ENCODE data around the gene TCF7L1.

TCF7L1 gene

GRCh38 chr2:85170938-85171475 lies 37.8 kb downstream of the TCF7L1 start:
- H3K27me3 ChIP-seq (ENCODE audit: control insufficient read depth, insufficient read depth, low read length), result no peaks in the 10 kb centered on the region
- no peak overlapping the region for H3K9ac ChIP-seq (ENCODE audit: low read length)
- no peaks in the 10 kb centered on the region for H3K36me3 ChIP-seq (ENCODE audit: control insufficient read depth, insufficient read depth, low read length)
- H3K4me1 ChIP-seq (ENCODE audit: control insufficient read depth, insufficient read depth, low read length), result no peaks in the 10 kb centered on the region
- H3K27ac ChIP-seq (ENCODE audit: low read depth, low read length), result no peak overlapping the region
- no peak overlapping the region for H3K4me3 ChIP-seq (ENCODE audit: low read length)

- Histone ChIP-seq H3K27me3 (ENCODE audit: control insufficient read depth, insufficient read depth, low read length) (no peaks in the 10 kb centered on the region), H3K27ac (ENCODE audit: low read depth, low read length) (no peak overlapping the region), H3K4me1 (ENCODE audit: control insufficient read depth, insufficient read depth, low read length) (no peaks in the 10 kb centered on the region), H3K9ac (ENCODE audit: low read length) (no peak overlapping the region), H3K36me3 (ENCODE audit: control insufficient read depth, insufficient read depth, low read length) (no peaks in the 10 kb centered on the region), H3K4me3 (ENCODE audit: low read length) (no peak overlapping the region)
Measured at GRCh38 chr2:85171916-85172315, 38.7 kb downstream of the TCF7L1 start.

GRCh38 chr2:85173909-85174308 lies 40.7 kb downstream of the TCF7L1 start:
- H3K9ac ChIP-seq (ENCODE audit: low read length), result no peak overlapping the region
- H3K27me3 ChIP-seq (ENCODE audit: control insufficient read depth, insufficient read depth, low read length), result no peaks in the 10 kb centered on the region
- no peaks in the 10 kb centered on the region for H3K4me1 ChIP-seq (ENCODE audit: control insufficient read depth, insufficient read depth, low read length)
- H3K36me3 ChIP-seq (ENCODE audit: control insufficient read depth, insufficient read depth, low read length), result no peaks in the 10 kb centered on the region
- H3K27ac ChIP-seq (ENCODE audit: low read depth, low read length), result no peak overlapping the region
- H3K4me3 ChIP-seq (ENCODE audit: low read length), result no peak overlapping the region

GRCh38 chr2:85174943-85175342 lies 41.8 kb downstream of the TCF7L1 start:
- no peak overlapping the region for H3K9ac ChIP-seq (ENCODE audit: low read length)
- H3K36me3 ChIP-seq (ENCODE audit: control insufficient read depth, insufficient read depth, low read length), result no peaks in the 10 kb centered on the region
- no peaks in the 10 kb centered on the region for H3K4me1 ChIP-seq (ENCODE audit: control insufficient read depth, insufficient read depth, low read length)
- no peaks in the 10 kb centered on the region for H3K27me3 ChIP-seq (ENCODE audit: control insufficient read depth, insufficient read depth, low read length)
- no peak overlapping the region for H3K4me3 ChIP-seq (ENCODE audit: low read length)
- H3K27ac ChIP-seq (ENCODE audit: low read depth, low read length), result no peak overlapping the region

- Histone ChIP-seq H3K4me1 (ENCODE audit: control insufficient read depth, insufficient read depth, low read length) (no peaks in the 10 kb centered on the region), H3K27ac (ENCODE audit: low read depth, low read length) (no peak overlapping the region), H3K36me3 (ENCODE audit: control insufficient read depth, insufficient read depth, low read length) (no peaks in the 10 kb centered on the region), H3K27me3 (ENCODE audit: control insufficient read depth, insufficient read depth, low read length) (no peaks in the 10 kb centered on the region), H3K9ac (ENCODE audit: low read length) (no peak overlapping the region), H3K4me3 (ENCODE audit: low read length) (no peak overlapping the region)
Measured at GRCh38 chr2:85175369-85176299, 42.4 kb downstream of the TCF7L1 start.

GRCh38 chr2:85177031-85177824 lies 44.0 kb downstream of the TCF7L1 start:
- Histone ChIP-seq H3K9ac (ENCODE audit: low read length) (no peak overlapping the region), H3K4me1 (ENCODE audit: control insufficient read depth, insufficient read depth, low read length) (no peaks in the 10 kb centered on the region), H3K27me3 (ENCODE audit: control insufficient read depth, insufficient read depth, low read length) (no peaks in the 10 kb centered on the region), H3K36me3 (ENCODE audit: control insufficient read depth, insufficient read depth, low read length) (no peaks in the 10 kb centered on the region), H3K27ac (ENCODE audit: low read depth, low read length) (no peak overlapping the region), H3K4me3 (ENCODE audit: low read length) (no peak overlapping the region)

- Histone ChIP-seq H3K36me3 (ENCODE audit: control insufficient read depth, insufficient read depth, low read length) (no peaks in the 10 kb centered on the region), H3K27ac (ENCODE audit: low read depth, low read length) (no peak overlapping the region), H3K4me3 (ENCODE audit: low read length) (no peak overlapping the region), H3K4me1 (ENCODE audit: control insufficient read depth, insufficient read depth, low read length) (no peaks in the 10 kb centered on the region), H3K9ac (ENCODE audit: low read length) (no peak overlapping the region), H3K27me3 (ENCODE audit: control insufficient read depth, insufficient read depth, low read length) (no peaks in the 10 kb centered on the region)
Measured at GRCh38 chr2:85178154-85178553, 45.0 kb downstream of the TCF7L1 start.

- no peak overlapping the region for H3K9ac ChIP-seq (ENCODE audit: low read length)
- no peak overlapping the region for H3K27ac ChIP-seq (ENCODE audit: low read depth, low read length)
- no peaks in the 10 kb centered on the region for H3K27me3 ChIP-seq (ENCODE audit: control insufficient read depth, insufficient read depth, low read length)
- no peak overlapping the region for H3K4me3 ChIP-seq (ENCODE audit: low read length)
- no peaks in the 10 kb centered on the region for H3K4me1 ChIP-seq (ENCODE audit: control insufficient read depth, insufficient read depth, low read length)
- H3K36me3 ChIP-seq (ENCODE audit: control insufficient read depth, insufficient read depth, low read length), result no peaks in the 10 kb centered on the region
Measured at GRCh38 chr2:85178980-85179411, 45.8 kb downstream of the TCF7L1 start.

GRCh38 chr2:85179541-85179940 lies 46.3 kb downstream of the TCF7L1 start:
- Histone ChIP-seq H3K4me3 (ENCODE audit: low read length) (no peak overlapping the region), H3K36me3 (ENCODE audit: control insufficient read depth, insufficient read depth, low read length) (no peaks in the 10 kb centered on the region), H3K9ac (ENCODE audit: low read length) (no peak overlapping the region), H3K27ac (ENCODE audit: low read depth, low read length) (no peak overlapping the region), H3K27me3 (ENCODE audit: control insufficient read depth, insufficient read depth, low read length) (no peaks in the 10 kb centered on the region), H3K4me1 (ENCODE audit: control insufficient read depth, insufficient read depth, low read length) (no peaks in the 10 kb centered on the region)

GRCh38 chr2:85180322-85181133 lies 47.3 kb downstream of the TCF7L1 start:
- no peak overlapping the region for H3K4me3 ChIP-seq (ENCODE audit: low read length)
- H3K27ac ChIP-seq (ENCODE audit: low read depth, low read length), result no peak overlapping the region
- no peaks in the 10 kb centered on the region for H3K4me1 ChIP-seq (ENCODE audit: control insufficient read depth, insufficient read depth, low read length)
- no peaks in the 10 kb centered on the region for H3K27me3 ChIP-seq (ENCODE audit: control insufficient read depth, insufficient read depth, low read length)
- H3K9ac ChIP-seq (ENCODE audit: low read length), result no peak overlapping the region
- no peaks in the 10 kb centered on the region for H3K36me3 ChIP-seq (ENCODE audit: control insufficient read depth, insufficient read depth, low read length)

GRCh38 chr2:85181134-85181631 lies 48.0 kb downstream of the TCF7L1 start:
- Histone ChIP-seq H3K4me1 (ENCODE audit: control insufficient read depth, insufficient read depth, low read length) (no peaks in the 10 kb centered on the region), H3K27ac (ENCODE audit: low read depth, low read length) (no peak overlapping the region)

More at GRCh38 chr2:85181134-85181631, 48.0 kb downstream of the TCF7L1 start:
- H3K9ac ChIP-seq (ENCODE audit: low read length), result no peak overlapping the region
- no peak overlapping the region for H3K4me3 ChIP-seq (ENCODE audit: low read length)
- H3K36me3 ChIP-seq (ENCODE audit: control insufficient read depth, insufficient read depth, low read length), result no peaks in the 10 kb centered on the region
- no peaks in the 10 kb centered on the region for H3K27me3 ChIP-seq (ENCODE audit: control insufficient read depth, insufficient read depth, low read length)

Data from rectal smooth muscle tissue (tissue), 1 donor.